Measurements from ENCODE around the gene PLCB4.

The PLCB4 gene

GRCh38 chr20:9092655-9093054, 23.8 kb downstream of the PLCB4 start:
- Histone ChIP-seq H3K4me3 (ENCODE audit: low read depth, low read length) (no peak overlapping the region), H3K36me3 (ENCODE audit: control insufficient read depth, insufficient read depth, low read length) (no peaks in the 10 kb centered on the region), H3K27ac (no peak overlapping the region), H3K9me3 (ENCODE audit: control insufficient read depth, low read length) (no peaks in the 10 kb centered on the region), H3K27me3 (ENCODE audit: control insufficient read depth, insufficient read depth, low read length) (no peaks in the 10 kb centered on the region), H3K9ac (no peak overlapping the region), H2AFZ (no peak overlapping the region), H3K79me2 (no peaks in the 10 kb centered on the region), H3K4me2 (ENCODE audit: low read length) (no peak overlapping the region), H3K4me1 (no peaks in the 10 kb centered on the region)
- TF ChIP-seq, protein P1, sequence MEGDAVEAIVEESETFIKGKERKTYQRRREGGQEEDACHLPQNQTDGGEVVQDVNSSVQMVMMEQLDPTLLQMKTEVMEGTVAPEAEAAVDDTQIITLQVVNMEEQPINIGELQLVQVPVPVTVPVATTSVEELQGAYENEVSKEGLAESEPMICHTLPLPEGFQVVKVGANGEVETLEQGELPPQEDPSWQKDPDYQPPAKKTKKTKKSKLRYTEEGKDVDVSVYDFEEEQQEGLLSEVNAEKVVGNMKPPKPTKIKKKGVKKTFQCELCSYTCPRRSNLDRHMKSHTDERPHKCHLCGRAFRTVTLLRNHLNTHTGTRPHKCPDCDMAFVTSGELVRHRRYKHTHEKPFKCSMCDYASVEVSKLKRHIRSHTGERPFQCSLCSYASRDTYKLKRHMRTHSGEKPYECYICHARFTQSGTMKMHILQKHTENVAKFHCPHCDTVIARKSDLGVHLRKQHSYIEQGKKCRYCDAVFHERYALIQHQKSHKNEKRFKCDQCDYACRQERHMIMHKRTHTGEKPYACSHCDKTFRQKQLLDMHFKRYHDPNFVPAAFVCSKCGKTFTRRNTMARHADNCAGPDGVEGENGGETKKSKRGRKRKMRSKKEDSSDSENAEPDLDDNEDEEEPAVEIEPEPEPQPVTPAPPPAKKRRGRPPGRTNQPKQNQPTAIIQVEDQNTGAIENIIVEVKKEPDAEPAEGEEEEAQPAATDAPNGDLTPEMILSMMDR (IDR thresholded peaks at IDR 0.05), result no peak

DNA sequence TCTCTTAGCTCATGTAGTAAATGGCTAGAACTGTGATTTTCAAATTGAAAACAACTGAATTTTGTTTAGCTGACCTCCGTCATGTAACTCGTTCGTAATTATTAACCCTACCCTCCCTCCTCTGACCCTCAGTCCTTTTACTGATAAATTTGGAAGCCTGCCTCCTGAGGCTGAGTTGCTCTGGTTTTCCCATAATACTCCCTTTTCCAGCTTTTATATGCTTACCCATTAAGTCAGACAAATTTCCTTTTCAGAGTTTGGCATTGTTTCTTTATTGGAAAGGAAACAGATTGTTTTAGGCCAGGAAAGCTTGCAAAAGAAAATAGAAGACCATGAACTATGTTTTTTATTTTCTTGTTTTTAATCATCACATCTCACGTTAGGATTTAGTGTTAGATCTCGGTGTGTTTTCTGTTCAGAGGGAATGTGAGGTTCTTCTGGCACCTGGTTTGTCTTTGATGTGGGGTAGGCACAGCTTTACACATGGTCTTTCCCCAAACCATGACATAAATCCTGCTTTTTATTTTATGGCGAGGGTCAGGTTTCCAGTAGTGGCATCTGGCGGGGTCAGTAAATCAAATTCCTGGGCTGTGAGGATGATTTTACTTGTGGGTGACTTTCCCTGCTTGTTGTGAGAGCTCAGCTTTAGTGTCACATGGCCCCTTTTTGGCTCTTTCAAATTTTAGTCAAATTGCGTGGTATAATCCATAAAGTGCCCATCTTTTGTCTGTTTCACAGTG, 24.5 kb downstream of the PLCB4 start:
- H3K4me1 ChIP-seq, result no peaks in the 10 kb centered on the region
- peak overlapping the region; percentile 25 for H3K27ac ChIP-seq
- H3K36me3 ChIP-seq (ENCODE audit: control insufficient read depth, insufficient read depth, low read length), result no peaks in the 10 kb centered on the region
- H3K27me3 ChIP-seq (ENCODE audit: control insufficient read depth, insufficient read depth, low read length), result no peaks in the 10 kb centered on the region
- TF ChIP-seq, protein P1 (IDR thresholded peaks at IDR 0.05), result no peak
- no peak overlapping the region for H3K4me2 ChIP-seq (ENCODE audit: low read length)
- H2AFZ ChIP-seq, result no peak overlapping the region
- no peak overlapping the region for H3K9ac ChIP-seq
- no peaks in the 10 kb centered on the region for H3K9me3 ChIP-seq (ENCODE audit: control insufficient read depth, low read length)
- no peaks in the 10 kb centered on the region for H3K79me2 ChIP-seq
- no peak overlapping the region for H3K4me3 ChIP-seq (ENCODE audit: low read depth, low read length)

- H3K27ac ChIP-seq, result no peak overlapping the region
- H3K4me1 ChIP-seq, result no peaks in the 10 kb centered on the region
Measured at GRCh38 chr20:9099372-9099771, 30.5 kb downstream of the PLCB4 start.

GRCh38 chr20:9100691-9101090, 31.8 kb downstream of the PLCB4 start:
- Histone ChIP-seq H2AFZ (no peak overlapping the region), H3K27me3 (ENCODE audit: control insufficient read depth, insufficient read depth, low read length) (no peaks in the 10 kb centered on the region), H3K4me1 (no peaks in the 10 kb centered on the region), H3K4me2 (ENCODE audit: low read length) (no peak overlapping the region), H3K4me3 (ENCODE audit: low read depth, low read length) (no peak overlapping the region), H3K36me3 (ENCODE audit: control insufficient read depth, insufficient read depth, low read length) (no peaks in the 10 kb centered on the region), H3K9me3 (ENCODE audit: control insufficient read depth, low read length) (no peaks in the 10 kb centered on the region), H3K9ac (no peak overlapping the region), H3K79me2 (no peaks in the 10 kb centered on the region), H3K27ac (no peak overlapping the region)
- TF ChIP-seq, protein P1 (IDR thresholded peaks at IDR 0.05), result no peak

More at GRCh38 chr20:9099372-9099771, 30.5 kb downstream of the PLCB4 start:
- H3K9ac ChIP-seq, result no peak overlapping the region
- no peak overlapping the region for H3K4me2 ChIP-seq (ENCODE audit: low read length)
- H3K36me3 ChIP-seq (ENCODE audit: control insufficient read depth, insufficient read depth, low read length), result no peaks in the 10 kb centered on the region
- TF ChIP-seq, protein P1 (IDR thresholded peaks at IDR 0.05), result no peak
- H2AFZ ChIP-seq, result no peak overlapping the region
- H3K4me3 ChIP-seq (ENCODE audit: low read depth, low read length), result no peak overlapping the region
- no peaks in the 10 kb centered on the region for H3K79me2 ChIP-seq
- no peaks in the 10 kb centered on the region for H3K27me3 ChIP-seq (ENCODE audit: control insufficient read depth, insufficient read depth, low read length)
- no peaks in the 10 kb centered on the region for H3K9me3 ChIP-seq (ENCODE audit: control insufficient read depth, low read length)

- Histone ChIP-seq H3K9me3 (ENCODE audit: control insufficient read depth, low read length) (no peaks in the 10 kb centered on the region), H3K4me3 (ENCODE audit: low read depth, low read length) (no peak overlapping the region), H3K27me3 (ENCODE audit: control insufficient read depth, insufficient read depth, low read length) (no peaks in the 10 kb centered on the region), H3K4me1 (no peaks in the 10 kb centered on the region), H3K27ac (no peak overlapping the region), H2AFZ (no peak overlapping the region), H3K4me2 (ENCODE audit: low read length) (no peak overlapping the region), H3K36me3 (ENCODE audit: control insufficient read depth, insufficient read depth, low read length) (no peaks in the 10 kb centered on the region), H3K79me2 (no peaks in the 10 kb centered on the region), H3K9ac (no peak overlapping the region)
- TF ChIP-seq, protein P1 (IDR thresholded peaks at IDR 0.05), result no peak
Measured at GRCh38 chr20:9102456-9102855, 33.6 kb downstream of the PLCB4 start.
